Activated CD4-positive, alpha-beta T cell treated with anti-CD3 and anti-CD28 coated beads, Interleukin-2, amount 50 U/mL, for 48 hours (primary cell): Measurements from ENCODE around the gene DNAH5.

Source experiments
- DNase-seq, 2 experiments: peaks; one replicate each; pipeline ENCODE4 v3.0.0-alpha.2; 2020

The DNAH5 gene

DNA sequence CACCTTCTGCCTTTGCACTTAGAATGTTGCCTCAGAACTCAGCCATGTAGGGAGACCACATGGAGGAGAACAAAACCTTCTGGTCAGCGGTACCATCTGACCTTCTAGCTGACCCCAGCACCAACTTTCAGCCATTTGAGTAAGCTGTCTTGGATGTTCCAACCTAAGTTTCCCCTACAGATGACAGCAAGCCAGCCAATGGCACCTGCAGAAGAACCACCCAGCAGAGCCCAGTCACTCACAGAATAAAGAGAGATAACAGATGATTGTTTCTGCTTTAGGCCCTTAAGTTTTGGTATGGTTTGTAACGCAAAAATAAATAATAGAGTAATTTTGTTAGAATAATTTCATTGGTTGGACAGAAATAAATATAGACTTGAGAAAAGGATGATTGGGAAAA lies 10.4 kb downstream of the DNAH5 start:
- DNase-seq = no peak

DNA sequence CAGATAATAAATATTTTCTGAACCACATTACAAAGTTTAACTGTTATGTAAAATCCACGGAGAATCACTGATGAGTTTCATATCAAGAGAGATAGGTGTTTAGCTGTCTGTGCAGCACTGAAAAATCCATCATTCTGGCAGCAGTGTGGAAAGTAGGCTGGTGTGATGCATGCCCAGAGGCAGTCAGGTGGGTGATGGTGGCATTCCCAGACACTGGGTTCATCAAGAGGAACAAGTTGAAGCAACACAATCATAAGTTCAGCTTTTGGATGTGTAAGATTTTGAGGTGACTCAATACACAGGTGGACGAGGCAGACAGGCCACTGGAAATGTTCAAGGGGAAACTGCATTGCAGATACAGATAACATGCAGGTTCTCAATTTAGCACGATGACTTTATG lies 11.9 kb downstream of the DNAH5 start:
- no peak for DNase-seq

DNA sequence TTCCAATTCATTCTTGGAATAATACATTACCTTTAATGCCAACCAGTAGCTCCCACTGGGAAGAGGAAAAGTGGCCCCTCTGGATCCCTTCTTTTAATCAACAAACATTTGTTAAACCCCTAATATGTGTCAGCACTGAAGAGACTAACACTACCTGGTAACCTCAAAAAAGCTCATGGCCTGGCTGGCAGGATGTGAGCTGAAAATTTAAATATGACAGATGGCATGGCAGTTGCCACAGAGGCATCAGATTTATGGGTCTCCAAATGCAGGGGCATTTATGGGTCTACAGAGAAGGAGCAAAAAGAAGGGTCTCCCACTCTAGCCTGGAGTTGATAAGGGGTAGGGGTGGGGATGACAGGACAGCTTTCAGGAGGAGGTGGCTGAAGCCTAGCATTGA lies 12.5 kb downstream of the DNAH5 start:
- DNase-seq = no peak

DNA sequence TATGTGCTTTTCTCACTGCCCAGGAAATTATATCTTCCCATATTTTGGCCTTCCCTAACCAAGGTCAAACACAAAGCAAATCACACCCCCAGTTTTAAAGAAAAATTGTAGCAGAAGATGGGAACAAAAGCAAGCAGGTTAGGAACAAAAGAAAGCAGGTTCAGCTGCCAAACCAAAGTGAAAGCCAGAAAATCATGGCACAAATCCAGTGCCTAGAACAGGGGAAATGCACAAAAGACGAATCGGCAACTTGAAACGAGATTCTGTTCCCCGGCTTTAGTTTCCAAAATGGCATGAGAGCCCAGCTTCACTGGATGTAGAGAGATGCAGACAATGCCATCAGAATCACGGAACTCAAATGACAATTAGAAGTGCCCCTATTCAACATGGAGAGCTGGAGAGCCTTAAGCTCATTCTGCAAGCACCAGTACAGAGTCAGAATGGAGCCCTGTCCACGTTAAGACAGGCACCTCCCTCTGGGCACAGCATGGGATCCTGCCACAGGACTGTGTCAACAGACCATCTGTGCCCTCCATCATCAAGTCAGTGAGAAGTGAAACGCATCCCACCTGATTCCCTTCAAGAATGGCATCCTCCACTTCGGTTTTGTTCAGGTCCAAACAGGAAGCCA lies 13.8 kb downstream of the DNAH5 start:
- no peak for DNase-seq

DNA sequence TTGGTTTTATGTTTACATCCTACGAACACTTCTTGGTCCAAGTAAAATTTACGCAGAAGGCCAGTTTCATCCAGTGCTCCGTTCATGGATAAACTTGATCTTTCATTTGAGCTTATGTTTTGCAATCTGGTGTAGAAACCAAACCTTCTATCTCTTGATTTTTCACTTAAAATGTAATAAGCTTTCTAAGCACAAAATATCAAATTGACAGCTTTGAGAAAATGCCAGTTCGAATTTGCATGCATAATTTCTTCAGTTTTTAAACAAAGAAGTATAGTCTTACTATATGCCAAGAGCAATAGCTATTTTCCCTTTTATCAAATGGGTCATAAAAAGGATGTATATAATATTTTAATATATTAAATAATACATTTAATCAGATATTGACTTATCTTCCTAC lies 17.8 kb downstream of the DNAH5 start:
- DNase-seq = no peak

DNA sequence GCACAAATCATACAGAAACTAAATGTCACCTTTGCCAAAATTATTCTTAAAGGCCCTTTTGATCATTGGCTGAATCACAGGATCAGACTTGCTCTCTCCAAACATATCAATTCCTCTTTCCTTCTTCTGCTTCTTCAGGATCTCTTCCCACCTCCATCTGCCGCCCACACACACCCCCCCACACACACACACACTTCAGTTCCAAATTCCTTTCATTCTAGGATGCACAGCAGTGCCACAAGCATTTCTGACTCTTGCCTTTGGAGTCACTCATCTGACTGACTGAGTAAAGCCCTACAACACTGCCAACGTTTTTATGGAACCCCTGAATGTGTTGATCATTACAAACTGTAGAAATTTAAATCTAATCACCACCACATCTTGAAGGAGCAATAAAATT lies 22.9 kb downstream of the DNAH5 start:
- DNase-seq = no peak

DNA sequence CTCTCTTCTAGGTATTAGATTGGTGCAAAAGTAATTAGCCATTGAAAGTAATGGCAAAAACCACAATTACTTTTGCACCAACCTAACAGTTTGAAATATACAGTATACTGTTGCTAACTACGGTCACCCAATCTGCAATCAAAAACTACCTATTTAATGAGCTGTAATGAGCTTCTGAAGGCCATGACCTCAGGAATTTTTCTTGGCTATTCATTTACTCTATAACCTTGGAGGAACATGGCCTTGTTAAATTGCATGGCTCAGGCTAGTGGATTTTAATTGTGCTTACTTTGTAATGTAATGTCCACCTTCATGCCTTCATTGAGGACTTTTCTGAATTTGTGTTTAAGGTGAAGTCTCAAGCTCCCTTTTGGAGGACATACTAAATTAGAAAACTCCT lies 24.7 kb downstream of the DNAH5 start:
- no peak for DNase-seq

DNA sequence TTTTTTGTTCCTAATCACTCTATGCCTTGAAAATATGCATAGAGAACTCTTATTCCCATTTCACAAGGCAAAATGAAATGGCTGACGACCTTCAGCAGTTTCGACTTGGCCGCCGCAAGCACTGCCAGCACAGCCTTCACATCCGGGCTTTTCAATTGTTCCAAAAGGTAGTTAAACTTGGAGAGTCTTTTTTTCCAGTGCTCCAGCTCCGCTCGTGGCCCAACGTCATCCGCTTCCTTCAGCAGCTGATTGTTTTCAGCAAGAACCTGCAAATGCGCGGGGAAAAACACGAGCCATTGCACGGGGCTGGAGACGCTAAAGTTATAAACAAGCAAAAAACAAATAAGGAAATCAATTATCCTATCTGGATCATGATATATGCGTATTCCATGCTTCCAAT lies 25.4 kb downstream of the DNAH5 start:
- DNase-seq = no peak

DNA sequence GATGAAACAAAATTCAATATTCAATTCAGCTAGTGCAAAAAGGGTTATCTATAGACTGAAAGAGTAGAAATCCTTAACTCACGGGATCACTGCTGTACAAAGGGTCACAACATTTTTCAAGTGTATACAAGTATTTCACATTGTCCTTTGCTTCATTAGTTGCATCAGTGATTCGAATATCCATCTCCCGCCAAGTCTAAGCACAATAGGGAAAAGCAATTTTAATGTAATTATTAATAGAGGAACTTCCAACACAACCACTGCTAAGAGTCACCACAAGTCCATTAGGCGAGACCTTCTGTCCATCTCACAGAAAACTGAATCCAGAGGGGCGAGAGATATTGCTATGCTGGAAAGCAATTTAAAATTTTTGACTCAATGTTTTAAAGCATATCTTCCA lies 27.4 kb downstream of the DNAH5 start:
- DNase-seq = no peak

DNA sequence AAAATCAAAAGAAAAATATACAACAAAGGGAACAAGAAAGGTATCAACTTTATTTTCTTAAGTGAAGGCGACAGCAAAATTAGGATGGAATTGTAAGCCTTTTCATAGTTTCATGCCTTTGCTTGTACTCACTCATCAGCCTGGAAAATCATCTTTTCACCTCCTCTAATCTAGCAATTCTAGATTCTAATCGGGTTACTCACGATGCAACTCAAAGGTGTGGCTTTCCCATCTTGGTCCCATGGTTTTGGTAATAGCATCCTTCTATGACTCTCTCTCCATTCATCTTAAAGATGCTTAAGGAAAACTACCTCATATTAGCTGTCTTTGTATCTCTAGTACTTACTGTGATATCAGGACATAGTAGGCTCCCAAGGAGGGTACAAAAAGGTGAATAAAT lies 30.5 kb downstream of the DNAH5 start:
- no peak for DNase-seq

DNA sequence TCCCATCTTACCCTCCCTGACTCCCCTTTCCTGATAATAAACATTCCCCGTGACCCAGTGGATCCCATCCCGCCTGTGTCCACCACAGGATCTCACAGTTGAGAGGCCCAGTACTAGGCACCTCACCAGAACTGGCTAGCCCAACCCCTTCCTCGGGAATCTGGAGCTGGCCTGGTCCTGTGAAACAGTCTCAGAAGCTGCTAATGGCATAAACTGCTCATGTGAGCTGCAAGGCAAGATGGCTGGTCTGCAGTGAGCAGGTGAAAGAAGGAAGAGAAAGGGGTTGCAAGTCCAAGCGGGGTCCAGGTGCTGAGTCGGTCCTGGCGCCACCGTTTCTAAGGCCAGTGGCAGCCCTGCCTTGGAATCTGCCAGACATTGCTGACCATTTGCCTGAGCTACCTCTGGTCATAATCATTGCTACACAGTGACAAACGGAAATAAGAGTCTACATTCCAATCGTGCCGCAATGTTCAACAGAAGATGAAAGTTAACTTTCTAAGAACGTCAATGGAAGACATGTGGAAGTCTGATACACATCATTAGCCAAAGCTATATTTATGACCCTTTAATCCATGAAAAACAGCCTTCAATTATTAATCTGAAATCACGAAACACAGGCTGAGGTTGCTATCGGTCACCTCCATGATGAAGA lies 33.7 kb downstream of the DNAH5 start:
- no peak for DNase-seq

DNA sequence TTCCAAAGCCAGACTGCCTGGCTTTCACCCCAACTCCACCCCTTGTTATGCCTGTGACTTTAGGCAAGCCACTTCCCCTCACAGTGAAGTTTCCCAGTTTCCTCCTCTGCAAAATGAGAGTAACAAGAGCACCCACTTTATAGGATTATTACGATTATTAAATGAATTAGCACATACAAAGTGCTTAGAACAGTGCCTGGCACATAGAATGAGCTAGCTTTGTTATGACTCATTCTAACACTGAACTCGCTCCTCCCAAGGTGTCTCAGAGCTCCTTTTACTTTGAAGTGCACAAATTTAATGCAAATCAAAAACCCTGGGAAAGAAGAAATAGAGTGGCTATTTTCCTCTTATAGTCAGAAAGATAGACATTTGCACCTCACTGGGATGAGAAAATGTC lies 34.3 kb downstream of the DNAH5 start:
- DNase-seq = no peak

DNA sequence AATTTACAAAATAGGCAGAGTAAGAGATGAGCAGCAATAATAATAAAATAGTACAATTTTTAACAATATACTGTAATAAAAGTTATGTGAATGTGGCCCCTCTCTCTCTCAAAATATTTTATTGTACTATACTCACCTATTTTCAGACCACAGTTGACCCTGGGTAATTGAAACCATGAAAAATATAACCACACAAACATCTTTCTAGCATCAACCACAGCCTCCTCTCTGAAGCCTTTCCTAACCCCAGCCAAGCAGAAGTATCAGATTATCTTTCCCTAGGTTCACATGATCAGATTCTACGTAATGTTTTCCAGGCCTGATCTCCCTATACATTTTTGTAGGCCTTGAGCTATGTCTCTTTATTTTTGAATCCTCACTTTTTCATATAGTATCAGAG lies 35.2 kb downstream of the DNAH5 start:
- no peak for DNase-seq

DNA sequence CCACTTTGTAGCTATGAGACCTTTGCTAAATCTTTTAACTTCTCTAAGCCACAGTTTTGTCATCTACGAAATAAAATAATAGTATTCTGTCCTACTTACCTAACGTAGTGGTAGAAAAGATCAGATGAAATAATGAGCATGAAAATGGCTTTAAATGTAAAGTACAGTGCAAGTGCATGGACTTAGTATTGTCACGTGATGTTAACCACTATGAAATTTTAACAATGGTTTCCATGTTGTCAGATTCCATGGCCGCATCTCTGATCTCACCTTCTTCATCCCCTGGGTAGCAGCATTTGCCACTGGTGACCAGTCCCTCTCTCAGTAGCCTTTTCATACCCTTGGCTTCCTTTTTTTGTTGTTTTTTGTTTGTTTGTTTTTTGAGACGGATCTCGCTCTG lies 45.9 kb downstream of the DNAH5 start:
- DNase-seq = no peak

DNA sequence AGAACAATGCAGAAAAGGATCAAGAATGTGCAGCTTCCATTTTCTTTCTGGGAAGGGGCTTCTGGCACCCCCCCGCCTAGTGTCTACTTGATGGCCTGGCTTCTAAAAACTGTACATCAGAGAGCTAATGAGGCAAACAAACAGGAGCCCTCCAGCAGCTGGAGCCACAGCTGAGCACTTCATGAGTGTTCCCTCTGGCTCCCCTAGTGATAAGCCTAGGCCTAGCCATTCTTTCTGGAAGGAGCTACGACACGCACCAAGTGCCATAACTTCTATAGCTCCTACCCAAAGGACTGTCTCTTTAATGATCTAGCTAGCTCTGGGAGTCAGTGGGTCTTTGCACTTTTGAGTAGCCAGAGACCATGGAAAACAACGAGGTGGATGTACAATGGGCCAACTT lies 66.1 kb downstream of the DNAH5 start:
- no peak for DNase-seq

DNA sequence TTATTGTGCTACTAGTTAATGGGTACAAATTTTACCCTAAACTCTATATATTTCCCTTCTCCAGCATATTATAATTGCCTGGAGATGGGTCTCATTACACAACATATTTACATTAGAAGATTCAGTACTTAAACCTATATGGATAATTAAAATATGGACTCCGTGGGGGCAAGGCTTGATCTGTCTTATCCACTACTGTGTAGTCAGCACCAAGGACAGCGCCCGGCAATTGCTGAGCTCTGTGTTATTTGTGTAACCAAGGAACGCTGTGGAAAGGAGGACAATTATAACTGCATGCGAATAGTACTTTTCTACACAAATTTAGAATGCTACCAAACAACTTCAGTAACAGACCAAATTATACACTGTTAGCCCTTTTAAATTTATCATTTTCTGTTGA lies 77.7 kb downstream of the DNAH5 start:
- DNase-seq = peak; percentile 4 to 13

DNA sequence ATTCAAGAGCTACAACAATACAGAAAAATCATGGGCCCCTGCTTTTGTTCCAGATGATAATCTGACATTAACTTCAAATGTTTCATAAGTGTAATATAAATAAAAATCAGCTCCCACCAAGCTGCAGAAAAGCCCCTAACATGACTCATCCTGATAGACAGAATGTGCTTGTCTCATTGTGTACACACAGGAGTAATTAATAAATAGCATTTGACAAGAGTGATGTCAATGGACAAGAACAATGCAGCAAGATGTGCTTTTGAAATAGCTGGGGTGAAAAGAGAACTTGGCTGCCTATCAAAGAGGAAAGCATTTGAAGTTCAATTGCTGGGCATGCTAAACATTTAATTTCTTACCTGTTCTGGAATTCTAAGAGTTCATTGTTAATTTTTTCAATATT lies 79.2 kb downstream of the DNAH5 start:
- DNase-seq = no peak

DNA sequence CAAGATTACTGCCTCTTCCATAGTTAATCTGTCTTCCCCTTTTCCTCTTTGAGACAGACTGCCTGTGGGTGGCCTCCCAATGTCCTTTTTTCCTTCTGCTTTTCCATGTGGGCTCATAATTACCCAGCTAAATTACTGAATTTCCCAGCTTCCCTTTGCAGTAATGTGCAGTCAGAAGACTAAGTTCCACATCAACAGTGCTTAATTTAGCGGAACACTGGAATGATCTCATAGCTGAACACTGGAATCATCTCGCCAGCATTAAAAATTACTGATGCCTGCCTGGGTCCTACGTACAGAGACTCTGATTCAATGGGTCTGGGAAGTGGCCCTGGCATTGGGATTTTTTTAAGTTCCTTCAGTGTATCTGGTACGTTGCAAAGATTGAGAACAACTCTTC lies 84.3 kb downstream of the DNAH5 start:
- DNase-seq = no peak

DNA sequence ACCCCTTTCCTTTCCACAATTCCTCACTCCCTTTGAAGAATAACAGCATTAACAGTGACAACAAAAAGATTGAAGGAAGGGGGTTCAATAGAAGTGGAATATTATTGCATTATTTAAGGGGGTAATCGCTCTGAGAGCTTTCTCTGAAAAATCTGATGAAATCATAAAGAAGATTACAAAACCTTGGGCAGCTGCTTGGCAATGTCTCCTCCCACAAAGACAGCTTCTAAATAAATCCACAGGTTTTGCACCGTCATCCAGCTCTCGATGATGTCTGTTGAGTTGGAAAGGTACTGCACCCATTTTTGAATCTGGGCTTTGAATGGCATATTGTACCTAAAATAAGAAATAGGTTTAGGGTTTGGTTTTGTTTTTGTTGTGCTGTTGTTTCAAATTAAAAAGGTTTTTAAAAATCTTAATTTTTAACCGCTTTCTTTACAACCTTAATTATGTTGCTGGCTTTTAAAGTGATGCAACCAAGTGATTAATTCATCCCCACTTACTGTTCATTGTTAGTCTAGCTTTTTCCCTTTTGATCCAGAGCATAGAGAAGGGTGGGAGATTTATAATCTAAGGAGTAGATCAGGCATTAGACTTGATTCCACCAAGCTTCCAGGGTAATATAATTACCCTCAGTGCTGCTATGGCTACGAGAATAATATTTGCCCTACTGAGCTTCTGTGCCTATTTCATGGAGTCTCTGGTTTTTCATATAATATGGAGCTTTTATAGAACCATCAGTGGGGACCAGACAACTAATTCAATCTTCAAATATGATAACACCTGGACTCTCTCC lies 85.0 kb downstream of the DNAH5 start:
- DNase-seq = no peak

DNA sequence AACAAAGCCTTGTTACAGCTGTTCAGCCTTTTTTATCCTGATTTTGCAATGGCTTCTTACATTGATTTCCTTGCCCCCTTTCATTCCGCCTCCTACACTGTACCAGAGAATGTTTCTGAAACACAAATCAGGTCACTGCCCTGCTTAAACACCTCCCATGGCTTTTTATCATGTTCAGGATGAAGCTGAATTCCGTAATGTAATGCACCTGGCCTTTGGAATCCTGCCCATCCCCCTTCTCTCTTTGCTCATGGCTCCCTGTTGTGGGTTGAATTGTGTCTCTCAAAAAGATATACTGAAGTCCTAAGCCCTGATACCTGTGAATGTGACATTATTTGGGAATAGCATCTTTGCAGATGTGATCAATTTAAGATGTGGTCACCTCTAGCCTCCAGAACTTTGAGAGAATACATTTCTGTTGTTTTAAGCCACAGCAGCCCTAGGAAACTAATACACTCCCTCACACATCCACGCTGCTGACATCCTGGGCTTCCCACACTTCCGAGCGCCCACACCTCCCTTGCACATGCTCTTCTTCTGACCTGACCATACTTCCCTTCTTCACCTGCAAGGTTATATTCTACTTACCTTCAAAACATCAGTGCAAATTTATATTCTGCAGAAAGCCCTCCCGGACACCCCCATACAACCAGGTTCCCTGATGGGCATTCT lies 101.2 kb downstream of the DNAH5 start:
- no peak for DNase-seq

DNA sequence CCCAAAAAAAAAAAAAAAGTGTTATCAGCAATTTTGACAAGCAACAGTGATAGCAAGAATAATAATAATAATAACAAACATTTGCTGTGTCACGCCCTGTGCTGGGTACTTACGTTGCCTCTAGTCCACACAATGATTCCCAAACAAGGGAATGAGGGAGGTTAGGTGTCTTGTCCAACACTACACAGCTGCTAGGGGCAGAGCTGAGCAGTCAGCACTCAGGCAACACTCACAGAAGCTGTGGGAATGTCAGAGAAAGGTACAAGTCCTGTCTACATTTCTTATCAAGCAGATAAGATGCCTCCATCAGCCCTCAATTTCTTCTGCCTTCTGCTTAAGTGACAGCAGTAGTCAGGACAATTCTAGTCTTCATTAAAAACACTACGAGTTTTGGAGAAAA lies 111.0 kb downstream of the DNAH5 start:
- no peak for DNase-seq

DNA sequence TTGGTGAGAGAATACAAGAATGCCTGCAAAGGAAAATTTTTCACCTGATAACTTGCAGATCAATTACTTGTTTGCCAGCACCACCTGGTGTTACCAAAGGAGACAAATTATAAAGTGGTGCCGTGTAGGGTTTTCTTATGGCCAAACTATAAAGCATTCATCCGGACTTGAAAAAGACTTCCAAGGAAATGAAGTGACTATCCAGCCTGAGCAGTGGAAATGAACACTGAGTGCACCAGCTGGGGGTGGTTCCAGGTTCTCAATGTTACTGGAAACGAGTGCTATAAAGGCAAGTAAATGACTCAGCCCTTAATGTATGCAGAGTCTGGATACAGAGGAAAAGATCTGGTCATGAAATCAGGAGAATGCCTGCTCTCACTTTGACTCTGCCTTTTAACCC lies 113.1 kb downstream of the DNAH5 start:
- DNase-seq = no peak

DNA sequence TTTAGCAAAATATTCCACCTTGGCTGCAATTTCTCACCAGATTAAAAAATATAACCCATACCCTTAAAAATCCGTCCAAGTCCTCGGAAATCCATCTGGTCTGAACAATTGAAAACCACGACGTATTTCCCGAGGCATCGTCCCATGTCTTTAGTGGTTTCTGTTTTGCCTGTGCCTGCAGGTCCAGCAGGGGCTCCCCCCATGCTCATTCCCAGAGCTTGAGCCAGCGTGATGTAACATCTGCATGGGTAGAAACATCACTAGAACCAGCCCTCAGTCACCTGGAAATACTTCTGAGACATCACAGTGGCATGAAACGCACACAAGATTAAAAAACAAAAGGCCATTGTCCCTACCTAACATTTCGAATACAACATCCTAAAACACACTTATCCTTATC lies 114.0 kb downstream of the DNAH5 start:
- DNase-seq = no peak

DNA sequence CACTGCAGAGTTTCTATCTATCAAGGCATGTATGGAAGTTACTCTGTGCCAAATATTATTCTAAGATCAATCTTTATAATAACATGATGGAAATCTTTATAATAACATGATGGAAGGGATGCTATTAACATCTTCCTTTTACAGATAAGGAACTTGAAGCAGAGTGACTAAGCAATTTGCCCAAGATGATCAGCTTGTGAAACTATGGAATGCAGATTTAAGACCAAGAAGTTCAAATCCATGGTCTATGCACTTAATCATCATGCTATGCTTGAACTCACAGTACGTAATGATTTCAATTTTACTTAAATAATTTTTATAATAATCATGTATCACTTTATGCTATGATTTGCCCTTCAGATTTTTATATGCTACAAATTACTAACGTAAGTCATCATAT lies 123.1 kb downstream of the DNAH5 start:
- no peak for DNase-seq
